Suprapubic skin (tissue), 3 donors: ENCODE measurements around the gene CABP2.

ENCODE experiments used
- EP300 ChIP-seq: sonication (generic); formaldehyde crosslinking; IDR thresholded peaks from one replicate; pipeline ENCODE4 v1.6.1; 2017; ENCODE audit warnings: antibody characterized with exemption
- POLR2A ChIP-seq, 2 donors: fragments of 450-650 bp; IDR thresholded peaks; one replicate each; pipeline ENCODE4 v1.6.1; 2017; ENCODE audit warnings: antibody characterized with exemption in 2 of 2, mild to moderate bottlenecking in 2 of 2, moderate library complexity in 2 of 2
- TF ChIP-seq, protein P1 (sequence below), 2 donors: fragments of 200-600 bp in 1 of 2; fragments of 450-650 bp in 1 of 2; sonication (generic) in 1 of 2; IDR thresholded peaks; one replicate each; pipeline ENCODE4 v1.5.1; 2016 to 2019; ENCODE audit warnings: antibody characterized with exemption in 2 of 2, mild to moderate bottlenecking in 1 of 2, moderate library complexity in 1 of 2

GRCh38 chr11:67544616-67545242 lies 21.5 kb upstream of the CABP2 start:
- TF ChIP-seq EP300 (no peak), POLR2A (IDR thresholded peaks at IDR 0.05) (no peak)
- TF ChIP-seq, protein P1, sequence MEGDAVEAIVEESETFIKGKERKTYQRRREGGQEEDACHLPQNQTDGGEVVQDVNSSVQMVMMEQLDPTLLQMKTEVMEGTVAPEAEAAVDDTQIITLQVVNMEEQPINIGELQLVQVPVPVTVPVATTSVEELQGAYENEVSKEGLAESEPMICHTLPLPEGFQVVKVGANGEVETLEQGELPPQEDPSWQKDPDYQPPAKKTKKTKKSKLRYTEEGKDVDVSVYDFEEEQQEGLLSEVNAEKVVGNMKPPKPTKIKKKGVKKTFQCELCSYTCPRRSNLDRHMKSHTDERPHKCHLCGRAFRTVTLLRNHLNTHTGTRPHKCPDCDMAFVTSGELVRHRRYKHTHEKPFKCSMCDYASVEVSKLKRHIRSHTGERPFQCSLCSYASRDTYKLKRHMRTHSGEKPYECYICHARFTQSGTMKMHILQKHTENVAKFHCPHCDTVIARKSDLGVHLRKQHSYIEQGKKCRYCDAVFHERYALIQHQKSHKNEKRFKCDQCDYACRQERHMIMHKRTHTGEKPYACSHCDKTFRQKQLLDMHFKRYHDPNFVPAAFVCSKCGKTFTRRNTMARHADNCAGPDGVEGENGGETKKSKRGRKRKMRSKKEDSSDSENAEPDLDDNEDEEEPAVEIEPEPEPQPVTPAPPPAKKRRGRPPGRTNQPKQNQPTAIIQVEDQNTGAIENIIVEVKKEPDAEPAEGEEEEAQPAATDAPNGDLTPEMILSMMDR (IDR thresholded peaks at IDR 0.05), result no peak
